GM18498 (cell line): ENCODE measurements around the gene SIRT2.
"Not testable (repeated sequence)": the region's sequence is repeated elsewhere in the genome, so short reads cannot be mapped to it uniquely, and the experiment has no call there.

Experiments
- ATAC-seq: cut with Tn5 transposase; IDR thresholded peaks from one replicate; pipeline ENCODE4 v1.9.1; 2021; ENCODE audit warnings: mild to moderate bottlenecking, moderate library complexity; ENCODE audit not compliant: unreplicated experiment

The SIRT2 gene

DNA sequence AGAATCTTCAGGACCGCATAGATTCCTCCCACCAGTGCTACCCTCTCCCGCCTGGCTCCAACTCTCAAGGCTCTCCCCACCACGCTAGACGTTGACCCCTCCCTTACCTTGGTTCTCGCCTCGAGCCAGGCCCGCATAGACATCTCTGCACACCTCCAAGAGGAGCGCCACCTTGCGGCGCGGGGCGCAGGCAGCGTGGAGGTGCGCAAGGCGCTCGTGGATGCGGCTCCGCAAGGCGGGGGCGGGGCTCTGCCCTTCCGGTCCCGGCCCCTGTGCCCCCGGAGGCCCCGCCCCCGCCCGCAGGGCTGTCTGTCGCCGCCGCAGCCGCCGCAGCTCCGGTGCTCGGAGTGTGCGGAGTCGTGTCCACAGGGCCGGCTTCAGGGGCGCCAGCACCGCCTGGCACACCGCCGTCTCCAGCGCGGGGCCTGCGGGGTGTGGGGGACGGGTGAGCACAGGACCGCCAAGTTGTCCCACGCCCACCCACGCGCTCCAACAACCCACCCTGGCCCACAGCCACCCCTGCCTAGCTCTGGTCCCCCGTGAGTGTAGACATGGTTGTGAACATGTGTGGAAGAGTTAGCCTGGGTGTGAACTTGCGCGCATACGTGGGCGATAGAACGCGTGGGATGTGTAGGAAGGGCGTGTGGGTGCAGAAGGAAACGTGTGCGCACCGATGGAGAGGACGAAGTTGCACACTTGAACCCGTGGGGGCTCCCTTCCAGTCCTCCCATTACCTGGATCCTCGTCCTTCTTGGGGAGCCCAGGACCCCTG, 29.4 kb downstream of the SIRT2 start:
- ATAC-seq = peak; percentile 71

DNA sequence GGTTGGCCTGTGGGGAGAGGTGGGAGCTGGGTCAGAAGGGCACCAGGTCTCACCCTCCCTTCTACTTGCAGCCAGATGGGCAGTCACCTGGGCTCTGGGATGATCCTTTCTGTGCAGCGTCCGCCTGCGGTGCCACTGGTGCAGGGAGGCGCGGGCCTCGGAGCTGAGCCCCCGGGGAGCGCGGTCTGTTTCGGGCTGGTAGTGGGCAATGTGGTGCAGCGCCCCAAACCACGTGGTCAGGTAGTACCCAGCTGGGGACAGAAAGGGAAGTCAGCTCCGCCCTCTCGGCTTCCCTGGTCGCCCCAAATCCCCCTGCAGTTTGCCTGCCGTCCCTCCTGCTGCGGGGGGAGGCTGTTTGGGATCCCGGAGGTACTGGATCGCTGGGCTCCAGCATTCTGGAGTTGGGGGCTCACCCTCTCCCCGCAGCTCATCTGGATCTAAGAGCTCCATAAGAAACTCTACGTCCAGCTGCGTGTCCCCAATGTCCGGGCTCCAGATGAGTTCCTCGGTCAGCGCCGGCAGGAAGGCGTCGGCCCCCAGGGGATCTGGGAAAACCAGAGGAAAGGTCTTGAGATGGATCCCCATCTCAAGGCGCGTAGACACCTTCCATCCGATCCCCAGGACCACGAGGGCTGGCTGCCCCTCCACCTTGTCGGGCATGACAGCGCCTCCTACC, 30.1 kb downstream of the SIRT2 start:
- no peak for ATAC-seq

DNA sequence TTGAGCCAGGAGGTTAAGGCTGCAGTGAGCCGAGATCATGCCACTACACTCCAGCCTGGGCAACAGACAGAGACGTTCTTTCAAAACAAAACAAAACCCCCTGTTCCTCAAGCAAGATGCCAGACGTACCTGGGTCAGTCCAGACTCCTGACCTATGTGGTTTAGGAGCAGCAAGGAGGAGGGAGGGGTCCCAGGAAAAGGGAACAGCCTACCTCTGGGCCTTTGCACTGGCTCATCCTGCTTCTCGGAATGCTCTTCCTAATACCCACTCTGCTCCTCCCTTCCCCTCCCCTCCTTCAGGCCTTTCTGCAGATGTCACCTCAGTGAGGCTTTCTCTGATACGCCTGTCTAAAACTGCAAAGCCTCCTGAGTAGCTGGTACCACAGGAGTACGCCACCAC, 30.9 kb downstream of the SIRT2 start:
- ATAC-seq = no peak

DNA sequence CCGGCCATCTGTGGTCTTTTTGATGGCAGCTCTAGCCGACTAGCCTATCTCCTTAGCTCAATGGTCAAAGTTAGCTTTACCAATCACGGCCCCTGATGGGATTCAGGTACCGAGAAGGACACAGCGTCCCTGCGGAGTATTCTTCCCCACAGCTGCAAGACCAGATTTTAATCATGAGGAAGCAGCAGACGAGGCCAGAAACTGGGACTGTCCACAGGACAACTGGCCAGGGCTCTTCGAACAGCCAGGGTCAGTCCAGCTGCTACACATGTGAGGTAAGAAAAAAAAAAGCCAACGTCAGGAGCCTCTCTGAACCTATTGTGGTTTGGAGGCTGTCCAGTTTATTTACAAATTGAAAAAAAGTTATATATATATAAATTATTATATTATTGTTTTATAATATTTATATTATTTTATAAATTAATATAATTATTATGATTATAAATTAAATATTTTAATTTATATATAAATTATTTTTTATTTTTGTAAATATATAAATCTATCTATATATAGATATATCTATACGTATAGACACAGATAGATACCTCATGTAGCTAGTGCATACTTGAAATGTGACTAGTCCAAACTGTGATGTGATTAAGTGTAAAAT, 32.1 kb downstream of the SIRT2 start:
- ATAC-seq = no peak

DNA sequence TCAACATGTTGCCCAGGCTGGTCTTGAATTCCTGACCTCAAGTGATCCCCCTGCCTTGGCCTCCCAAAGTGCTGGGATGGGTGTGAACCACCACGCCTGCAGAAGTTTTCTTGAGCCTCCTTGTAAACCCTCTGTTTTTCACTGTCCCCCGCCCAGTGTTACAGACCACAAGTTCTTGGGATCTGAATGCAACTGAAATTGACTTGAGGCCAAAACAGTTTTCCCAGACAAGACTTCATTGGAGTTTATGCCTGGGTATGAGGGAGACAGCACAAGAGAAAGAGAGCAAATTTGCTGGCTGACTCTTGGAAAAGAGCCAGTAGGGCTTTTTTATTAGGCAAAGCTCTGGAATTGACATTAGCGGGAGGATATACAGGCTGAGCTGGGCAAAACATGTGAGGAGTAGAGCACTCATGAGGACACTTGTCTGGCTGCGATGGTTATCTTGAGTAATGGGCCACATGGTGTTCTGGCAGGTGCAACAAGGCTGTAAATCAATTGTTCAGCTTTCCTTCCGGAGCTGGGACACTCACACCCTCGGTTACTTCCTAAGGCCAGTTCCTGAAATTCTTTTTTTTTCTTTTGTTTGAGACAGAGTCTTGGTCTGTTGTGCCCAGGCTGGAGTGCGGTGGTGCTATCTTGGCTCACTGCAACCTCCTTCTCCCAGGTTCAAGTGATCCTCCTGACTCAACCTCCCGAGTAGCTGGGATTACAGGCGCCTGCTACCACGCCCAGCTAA, 36.9 kb downstream of the SIRT2 start:
- ATAC-seq = no peak

DNA sequence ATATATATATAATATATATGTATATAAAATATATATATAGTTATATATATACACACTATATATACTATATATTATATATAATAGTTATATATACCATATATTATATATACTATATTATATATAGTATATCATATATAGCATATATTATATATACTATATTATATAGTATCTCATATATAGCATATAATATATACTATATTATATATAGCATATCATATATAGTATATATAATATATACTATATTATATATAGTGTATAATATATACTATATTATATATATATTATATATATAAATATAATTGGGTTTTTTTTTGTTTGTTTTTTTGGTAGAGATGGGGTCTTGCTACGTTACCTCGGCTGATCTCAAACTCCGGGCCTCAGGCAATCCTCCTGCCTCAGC, 38.0 kb downstream of the SIRT2 start:
- no peak for ATAC-seq

DNA sequence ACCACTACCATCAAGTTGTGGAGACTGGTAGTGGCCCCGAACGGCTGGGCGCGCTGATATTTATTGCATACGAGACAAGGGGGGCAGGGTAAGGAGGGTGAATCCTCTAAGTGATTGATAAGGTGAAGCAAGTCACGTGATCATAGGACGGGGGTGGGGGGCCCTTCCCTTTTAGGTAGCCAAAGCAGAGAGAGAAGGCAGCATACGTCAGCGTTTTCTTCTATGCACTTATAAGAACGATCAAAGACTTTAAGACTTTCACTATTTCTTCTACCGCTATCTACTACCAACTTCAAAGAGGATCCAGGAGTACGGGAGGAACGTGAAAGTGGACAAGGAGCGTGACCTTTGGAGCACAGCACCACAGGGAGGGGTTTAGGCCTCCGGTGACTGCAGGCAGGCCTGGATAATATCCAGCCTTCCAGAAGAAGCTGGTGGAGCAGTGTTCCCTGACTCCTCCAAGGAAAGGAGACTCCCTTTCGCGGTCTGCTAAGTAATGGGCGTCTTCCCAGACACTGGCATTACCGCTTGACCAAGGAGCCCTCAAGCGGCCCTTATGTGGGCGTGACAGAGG, 39.7 kb downstream of the SIRT2 start:
- not testable (repeated sequence) for ATAC-seq

DNA sequence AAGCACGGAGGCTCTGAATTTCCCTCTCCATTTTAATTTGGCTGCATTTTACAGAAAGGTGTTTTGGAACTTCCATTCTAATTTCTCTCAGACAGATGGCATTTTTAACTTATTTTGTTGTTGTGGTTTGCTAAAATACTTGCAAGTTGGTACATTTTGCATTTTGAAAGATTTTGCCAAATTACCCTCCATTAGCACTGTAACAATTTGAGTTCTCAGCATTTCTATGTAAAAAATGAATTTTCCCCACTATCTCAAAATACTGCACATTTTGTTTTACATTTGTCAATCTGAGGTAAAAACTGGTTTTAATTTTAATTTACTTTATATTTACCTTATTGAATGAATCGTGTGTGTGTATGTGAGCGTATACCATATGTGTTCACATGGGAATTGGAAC, 42.6 kb downstream of the SIRT2 start:
- ATAC-seq = no peak

DNA sequence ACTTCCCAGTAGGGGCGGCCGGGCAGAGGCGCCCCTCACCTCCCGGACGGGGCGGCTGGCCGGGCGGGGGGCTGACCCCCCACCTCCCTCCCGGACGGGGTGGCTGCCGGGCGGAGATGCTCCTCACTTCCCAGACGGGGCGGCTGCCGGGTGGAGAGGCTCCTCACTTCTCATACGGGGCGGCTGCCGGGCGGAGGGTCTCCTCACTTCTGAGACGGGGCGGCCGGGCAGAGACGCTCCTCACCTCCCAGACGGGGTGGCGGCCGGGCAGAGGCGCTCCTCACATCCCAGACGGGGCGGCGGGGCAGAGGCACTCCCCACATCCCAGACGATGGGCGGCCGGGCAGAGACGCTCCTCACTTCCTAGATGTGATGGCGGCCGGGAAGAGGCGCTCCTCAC, 43.7 kb downstream of the SIRT2 start:
- not testable (repeated sequence) for ATAC-seq

DNA sequence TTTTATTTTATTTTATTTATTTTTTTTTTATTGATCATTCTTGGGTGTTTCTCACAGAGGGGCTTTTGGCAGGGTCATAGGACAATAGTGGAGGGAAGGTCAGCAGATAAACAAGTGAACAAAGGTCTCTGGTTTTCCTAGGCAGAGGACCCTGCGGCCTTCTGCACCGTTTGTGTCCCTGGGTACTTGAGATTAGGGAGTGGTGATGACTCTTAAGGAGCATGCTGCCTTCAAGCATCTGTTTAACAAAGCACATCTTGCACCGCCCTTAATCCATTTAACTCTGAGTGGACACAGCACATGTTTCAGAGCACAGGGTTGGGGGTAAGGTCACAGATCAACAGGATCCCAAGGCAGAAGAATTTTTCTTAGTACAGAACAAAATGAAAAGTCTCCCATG, 44.5 kb downstream of the SIRT2 start:
- ATAC-seq = not testable (repeated sequence)

DNA sequence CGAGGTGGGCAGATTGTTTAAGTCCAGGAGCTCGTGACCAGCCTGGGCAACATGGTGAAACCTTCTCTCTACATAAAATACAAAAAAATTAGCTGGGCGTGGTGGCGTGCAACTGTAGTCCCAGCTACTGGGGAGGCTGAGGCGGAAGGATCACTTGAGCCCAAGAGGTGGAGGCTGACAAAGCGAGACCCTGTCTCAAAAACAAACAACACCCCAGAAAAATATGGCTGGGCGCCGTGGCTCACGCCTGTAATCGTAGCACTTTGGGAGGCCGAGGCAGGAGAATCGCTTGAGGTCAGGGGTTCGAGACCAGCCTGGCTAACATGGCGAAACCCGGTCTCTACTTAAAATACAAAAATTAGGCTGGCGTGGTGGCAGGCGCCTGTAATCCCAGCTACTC, 46.2 kb downstream of the SIRT2 start:
- ATAC-seq = no peak

DNA sequence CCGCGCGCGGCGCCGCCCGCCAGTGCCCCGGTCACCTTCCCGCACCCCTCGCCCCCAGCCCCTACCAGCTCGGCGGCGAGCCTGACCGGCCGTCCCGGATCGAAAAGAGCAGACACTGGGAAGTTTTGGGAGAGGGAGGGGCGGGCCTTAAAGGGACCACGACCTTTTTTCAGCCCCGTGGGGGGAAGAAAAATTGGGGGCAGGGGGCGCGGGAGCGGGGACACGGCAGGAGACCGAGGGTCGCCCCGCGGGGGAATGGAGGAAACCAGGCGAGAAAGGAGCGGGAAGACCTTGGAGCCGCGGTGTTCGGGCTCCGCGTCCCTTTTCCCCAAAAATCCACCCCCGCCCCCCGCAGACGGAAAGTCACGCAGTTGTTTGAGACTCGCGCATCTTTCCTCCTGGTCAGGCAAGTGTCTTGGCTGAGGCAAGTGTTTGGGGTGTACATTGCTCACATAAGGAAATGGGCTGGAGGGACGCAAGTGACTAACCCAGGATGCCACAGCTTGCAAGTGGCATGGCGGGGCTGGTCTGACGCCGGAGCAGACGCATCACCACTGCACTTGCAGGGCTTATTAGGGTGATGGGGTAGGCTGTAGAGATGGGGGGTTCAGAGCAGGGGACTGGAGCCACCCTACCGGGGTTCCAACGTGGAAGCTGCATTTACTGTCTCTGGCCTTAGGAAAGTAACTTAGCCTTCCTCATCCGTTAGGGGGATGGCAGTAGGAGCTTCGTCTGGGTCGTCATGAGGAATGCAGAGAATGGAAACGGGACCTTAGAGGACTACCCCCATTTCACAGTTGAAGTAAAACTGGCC, 47.0 kb downstream of the SIRT2 start:
- no peak for ATAC-seq

DNA sequence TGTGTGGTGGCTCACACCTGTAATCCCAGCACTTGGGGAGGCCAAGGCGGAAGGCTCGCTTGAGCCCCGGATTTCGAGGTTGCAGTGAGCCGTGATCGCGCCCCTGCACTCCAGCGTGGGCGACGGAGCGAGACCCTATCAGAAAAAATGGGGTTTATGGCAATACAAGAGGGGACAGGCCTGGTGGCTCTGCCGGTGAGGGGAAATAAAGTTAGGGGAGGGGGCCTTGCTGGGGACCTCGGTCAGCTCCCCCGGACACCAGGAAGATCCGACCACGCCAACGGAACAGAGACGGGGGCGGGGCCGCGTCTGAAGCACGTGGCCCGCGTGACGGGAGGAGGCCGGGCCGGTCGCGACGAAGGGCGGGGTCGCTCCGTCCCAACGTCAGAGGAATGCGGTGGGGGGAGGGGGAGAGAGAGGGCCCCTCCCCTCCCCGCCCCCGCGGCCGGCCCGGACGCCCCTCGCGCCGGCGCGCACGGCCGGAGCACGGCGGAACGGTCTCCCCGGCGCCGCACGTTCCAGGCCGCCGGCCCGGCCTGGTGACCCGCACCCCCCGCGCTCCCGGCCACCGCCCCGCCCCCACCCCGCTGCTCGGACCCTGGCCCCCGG, 47.7 kb downstream of the SIRT2 start:
- peak; percentile 28 for ATAC-seq

DNA sequence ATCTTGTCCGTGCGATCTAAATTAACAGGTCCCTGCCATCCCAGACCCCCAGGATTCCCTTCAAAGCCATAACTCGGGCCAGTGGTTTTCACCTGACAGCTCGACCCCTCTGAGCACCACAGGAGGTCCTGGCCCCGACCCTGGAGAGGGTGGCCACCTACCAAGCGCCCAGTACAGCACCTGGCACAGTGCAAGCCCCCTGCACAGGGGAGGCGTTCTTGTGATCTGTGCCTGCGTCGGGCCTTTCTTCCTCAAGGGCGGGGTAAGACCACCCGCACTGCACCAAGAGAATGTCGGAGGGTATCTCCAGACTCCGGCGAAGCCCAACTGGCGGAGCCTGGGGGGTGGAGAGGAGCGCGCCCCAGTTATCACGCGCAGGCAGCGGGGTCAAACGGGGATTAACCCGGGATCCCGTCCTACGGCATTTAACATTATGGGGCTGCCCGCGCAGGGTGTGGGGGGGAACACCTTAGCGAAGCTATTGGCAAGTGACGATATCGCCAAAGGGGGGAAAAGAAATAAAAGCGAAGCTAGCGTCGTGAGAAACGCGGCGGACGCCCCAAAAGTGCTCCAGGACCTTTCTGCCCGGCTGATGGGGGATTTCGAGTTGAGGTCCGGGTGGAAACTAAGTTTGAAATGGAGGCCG, 48.3 kb downstream of the SIRT2 start:
- ATAC-seq = no peak

DNA sequence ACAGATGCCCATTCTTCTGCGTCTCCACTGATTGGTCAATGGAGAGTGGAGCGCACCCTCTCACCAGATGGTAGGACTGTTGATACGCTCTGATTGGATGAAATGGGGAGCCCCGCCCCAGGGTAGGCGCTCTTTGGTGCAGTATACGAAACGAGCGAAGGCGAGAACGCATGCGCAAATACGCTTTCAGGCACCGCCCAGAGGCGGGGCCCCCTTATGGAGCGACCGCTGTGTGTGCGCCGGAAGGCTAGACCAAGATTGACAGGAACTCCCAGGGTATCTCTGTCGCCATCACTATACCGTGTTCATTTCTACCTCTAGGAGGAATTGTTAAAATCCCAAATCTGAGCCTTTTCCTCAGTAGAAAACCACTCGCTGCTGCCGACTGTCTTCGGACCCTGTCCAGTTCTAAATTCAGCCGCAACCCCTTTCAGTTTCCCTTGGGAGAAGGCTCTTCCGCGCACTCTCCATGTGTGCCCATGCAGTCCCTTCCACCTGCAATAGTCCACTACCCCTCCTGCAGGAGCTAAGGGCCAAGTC, 48.9 kb downstream of the SIRT2 start:
- ATAC-seq = peak; percentile 69

DNA sequence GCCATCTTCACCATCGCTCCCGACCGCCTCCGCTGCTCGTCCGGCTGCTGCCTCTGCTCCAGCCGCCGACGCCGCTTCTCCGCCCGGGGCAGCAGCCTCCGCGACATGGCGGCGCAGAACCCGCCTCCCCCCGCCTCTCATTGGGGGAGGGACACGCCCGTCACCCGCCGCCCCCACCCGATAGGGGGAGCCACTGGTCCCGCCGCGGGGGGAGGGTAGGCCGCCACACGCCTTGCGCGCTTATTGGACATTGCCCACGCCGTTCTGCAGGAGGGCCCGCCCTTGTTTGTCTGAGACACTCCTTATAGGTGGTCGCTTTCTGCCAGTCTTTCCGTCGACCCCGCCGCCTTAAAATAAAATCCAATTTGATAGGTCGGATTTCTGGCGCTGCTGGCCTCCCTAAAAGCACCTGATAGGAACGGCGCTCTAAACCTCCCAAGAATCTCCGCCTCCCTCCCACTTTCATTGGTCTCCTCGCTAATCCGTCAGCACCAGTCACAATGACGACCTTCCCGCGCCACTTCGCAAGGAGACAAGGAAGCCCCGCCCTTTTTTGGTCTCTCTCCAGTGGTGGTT, 49.5 kb downstream of the SIRT2 start, which contains the start of gene HNRNPL:
HNRNPL (minus strand) TSS at position 127 of the 576 bp plus-strand sequence; CDS start at position 107, 20 bp downstream.
- ATAC-seq = peak; percentile 58

DNA sequence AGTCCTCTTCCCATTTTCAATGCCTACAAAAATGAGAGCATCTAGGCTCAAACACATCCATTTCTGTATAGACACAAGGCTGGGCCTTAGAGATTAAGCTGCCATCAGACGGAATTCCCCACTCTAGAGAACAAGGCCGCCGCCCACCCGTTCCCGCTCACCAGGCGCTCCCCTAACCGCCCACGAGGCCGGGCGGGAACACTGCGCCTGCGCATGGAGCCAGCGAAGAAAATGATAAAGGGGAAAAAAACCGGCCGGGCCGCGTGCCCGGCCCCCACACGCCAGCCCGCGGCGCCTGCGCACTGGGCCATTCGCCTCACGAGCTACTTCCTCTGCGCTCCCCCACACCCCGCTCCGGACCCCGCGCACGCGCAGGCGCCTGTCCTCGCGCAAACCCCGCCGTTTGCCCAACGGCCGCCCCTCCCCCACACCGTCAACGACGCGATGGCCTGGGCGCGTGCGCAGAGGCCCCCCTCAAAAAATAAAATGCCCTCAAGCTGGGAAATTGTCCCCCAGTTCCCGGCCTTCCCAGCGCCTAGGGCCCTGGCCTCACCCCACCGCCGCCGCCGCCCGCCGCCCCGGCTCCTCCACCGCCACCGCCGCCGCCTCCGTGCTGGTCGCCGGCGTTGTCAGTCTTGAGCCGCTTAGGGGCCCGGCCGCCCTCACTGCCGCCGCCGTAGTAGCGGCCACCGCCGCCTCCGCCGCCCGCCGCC, 50.1 kb downstream of the SIRT2 start:
- ATAC-seq = peak; percentile 30
